ENCODE results near the gene SHISA9.

SHISA9 gene

DNA sequence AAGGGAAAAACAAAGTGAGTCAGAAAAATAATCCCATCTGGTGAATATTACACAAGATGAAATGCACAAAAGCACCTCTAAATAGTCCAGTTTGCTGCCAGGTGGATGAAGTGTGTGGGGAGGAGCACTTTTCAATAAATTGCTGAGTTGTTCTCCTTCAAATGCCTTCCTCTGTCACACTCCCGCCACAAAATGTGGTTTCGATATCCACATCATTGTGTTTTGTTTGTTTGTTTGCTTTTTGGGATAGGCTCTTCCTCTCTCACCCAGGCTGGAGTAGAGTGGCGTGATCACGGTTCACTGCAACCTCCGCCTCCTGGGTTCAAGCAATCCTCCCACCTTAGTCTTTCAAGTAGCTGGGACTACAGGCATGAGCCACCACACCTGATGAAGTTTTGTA lies 24.6 kb upstream of the SHISA9 start:
- no peak overlapping the region for H3K4me3 ChIP-seq (ENCODE audit: low read depth, low read length)
- no peak for DNase-seq (ENCODE audit: low read depth)
- no peak for TF ChIP-seq POLR2A (IDR thresholded peaks at IDR 0.05; ENCODE audit: extremely low read depth, insufficient read length)
- TF ChIP-seq, protein P1, sequence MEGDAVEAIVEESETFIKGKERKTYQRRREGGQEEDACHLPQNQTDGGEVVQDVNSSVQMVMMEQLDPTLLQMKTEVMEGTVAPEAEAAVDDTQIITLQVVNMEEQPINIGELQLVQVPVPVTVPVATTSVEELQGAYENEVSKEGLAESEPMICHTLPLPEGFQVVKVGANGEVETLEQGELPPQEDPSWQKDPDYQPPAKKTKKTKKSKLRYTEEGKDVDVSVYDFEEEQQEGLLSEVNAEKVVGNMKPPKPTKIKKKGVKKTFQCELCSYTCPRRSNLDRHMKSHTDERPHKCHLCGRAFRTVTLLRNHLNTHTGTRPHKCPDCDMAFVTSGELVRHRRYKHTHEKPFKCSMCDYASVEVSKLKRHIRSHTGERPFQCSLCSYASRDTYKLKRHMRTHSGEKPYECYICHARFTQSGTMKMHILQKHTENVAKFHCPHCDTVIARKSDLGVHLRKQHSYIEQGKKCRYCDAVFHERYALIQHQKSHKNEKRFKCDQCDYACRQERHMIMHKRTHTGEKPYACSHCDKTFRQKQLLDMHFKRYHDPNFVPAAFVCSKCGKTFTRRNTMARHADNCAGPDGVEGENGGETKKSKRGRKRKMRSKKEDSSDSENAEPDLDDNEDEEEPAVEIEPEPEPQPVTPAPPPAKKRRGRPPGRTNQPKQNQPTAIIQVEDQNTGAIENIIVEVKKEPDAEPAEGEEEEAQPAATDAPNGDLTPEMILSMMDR (IDR thresholded peaks at IDR 0.05; ENCODE audit: low read depth, low read length), result no peak
- TF ChIP-seq, protein P2, sequence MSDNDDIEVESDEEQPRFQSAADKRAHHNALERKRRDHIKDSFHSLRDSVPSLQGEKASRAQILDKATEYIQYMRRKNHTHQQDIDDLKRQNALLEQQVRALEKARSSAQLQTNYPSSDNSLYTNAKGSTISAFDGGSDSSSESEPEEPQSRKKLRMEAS (IDR thresholded peaks at IDR 0.05; ENCODE audit: low read depth, low read length), result no peak

DNA sequence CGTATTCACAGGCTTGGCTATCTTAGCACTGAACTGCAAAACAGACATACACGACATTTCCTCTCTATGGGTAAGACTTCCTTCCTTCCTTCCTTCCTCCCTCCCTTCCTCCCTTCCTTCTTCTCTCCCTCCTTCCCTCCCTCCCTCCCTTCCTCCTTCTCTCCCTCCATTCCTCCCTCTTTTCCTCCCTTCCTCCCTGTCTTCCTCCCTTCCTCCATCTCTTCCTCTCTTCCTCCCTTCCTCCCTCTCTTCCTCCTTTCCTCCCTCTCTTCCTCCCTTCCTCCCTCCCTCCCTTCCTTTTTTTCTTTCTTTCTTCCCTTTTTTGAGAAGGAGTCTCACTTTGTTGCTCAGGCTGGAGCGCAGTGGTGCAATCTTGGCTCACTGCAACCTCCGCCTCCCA lies 22.4 kb upstream of the SHISA9 start:
- TF ChIP-seq MYC (IDR thresholded peaks at IDR 0.05; ENCODE audit: low read depth, low read length) (no peak), POLR2A (IDR thresholded peaks at IDR 0.05; ENCODE audit: extremely low read depth, insufficient read length) (no peak)
- TF ChIP-seq, protein P2 (IDR thresholded peaks at IDR 0.05; ENCODE audit: low read depth, low read length), result no peak
- TF ChIP-seq, protein P1 (IDR thresholded peaks at IDR 0.05; ENCODE audit: low read depth, low read length), result no peak
- no peak overlapping the region for H3K4me3 ChIP-seq (ENCODE audit: low read depth, low read length)
- DNase-seq (ENCODE audit: low read depth), result no peak

DNA sequence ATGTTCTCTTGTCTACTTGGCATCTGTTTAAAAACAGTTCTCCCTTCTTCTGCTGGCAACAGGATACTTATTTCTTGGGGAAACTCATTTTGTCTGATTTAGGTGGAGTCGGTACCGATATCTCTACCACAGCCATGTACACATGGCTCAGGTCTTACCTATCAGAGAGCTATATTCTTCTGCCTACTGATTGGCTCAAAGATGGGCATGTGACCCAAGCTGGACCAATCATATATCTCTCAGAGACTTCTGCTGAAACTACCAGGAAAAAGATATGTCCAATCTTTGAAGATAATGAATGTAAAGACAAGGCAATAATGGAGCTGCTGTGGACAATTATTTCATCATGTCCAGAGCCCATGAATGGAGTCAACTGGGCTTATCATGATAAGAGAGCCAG lies 21.6 kb upstream of the SHISA9 start:
- TF ChIP-seq, protein P1 (IDR thresholded peaks at IDR 0.05; ENCODE audit: low read depth, low read length), result no peak
- H3K4me3 ChIP-seq (ENCODE audit: low read depth, low read length), result no peak overlapping the region
- DNase-seq (ENCODE audit: low read depth), result no peak

DNA sequence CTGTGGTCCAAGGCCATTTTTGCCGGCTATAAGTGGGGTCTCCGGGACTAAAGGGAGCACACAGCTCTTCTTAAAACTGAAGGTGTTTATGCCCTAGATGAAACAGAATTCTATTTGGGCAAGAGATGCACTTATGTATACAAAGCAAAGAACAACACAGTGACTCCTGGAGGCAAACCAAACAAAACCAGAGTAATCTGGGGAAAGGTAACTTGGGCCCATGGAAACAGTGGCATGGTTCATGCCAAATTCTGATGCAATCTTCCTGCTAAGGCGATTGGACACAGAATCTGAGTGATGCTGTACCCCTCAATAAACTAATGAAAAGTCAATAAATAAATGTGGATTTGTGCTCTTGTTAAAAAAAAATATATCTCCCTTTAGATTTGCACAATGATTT lies 20.2 kb upstream of the SHISA9 start:
- no peak for DNase-seq (ENCODE audit: low read depth)
- H3K4me3 ChIP-seq (ENCODE audit: low read depth, low read length), result no peak overlapping the region
- TF ChIP-seq MYC (IDR thresholded peaks at IDR 0.05; ENCODE audit: low read depth, low read length) (no peak), POLR2A (IDR thresholded peaks at IDR 0.05; ENCODE audit: extremely low read depth, insufficient read length) (no peak)
- TF ChIP-seq, protein P2 (IDR thresholded peaks at IDR 0.05; ENCODE audit: low read depth, low read length), result no peak
- TF ChIP-seq, protein P1 (IDR thresholded peaks at IDR 0.05; ENCODE audit: low read depth, low read length), result no peak

DNA sequence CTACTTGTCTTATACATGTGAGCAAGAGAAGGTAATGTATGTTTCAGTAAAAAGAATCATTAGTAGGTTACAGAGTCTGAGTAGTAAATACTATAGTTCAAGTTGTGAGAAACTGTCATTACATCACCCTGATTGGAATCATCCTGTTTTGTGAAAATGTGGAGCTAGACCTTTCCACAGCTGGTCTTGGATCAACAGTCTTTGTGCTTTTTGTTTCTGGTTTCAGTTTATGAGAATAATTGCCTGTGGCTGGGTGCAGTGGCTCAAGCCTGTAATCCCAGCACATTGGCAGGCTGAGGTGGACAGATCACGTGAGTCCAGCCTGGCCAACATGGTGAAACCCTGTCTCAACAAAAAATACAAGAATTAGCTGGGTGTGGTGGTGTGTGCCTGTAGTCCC lies 19.7 kb upstream of the SHISA9 start:
- no peak for DNase-seq (ENCODE audit: low read depth)
- TF ChIP-seq, protein P2 (IDR thresholded peaks at IDR 0.05; ENCODE audit: low read depth, low read length), result no peak
- TF ChIP-seq POLR2A (IDR thresholded peaks at IDR 0.05; ENCODE audit: extremely low read depth, insufficient read length) (no peak), MYC (IDR thresholded peaks at IDR 0.05; ENCODE audit: low read depth, low read length) (no peak)
- TF ChIP-seq, protein P1 (IDR thresholded peaks at IDR 0.05; ENCODE audit: low read depth, low read length), result no peak
- no peak overlapping the region for H3K4me3 ChIP-seq (ENCODE audit: low read depth, low read length)

DNA sequence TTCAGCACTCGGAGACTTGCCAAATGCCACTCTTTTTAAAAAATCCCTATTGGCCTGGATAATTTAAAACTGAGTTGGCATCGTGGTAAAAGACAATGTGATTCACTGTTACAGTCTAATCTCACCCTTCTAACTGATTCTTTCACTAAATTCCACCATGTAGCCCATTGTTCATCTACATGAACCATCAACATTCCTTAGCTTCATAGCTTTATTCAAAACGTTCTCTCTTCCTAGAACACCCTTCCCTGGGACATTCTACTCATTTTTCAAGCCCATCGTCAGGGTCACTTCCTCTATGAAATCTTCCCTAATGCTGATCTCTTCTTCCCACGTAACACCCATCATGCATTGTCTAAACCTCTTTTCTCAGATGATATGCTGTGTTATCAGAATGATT lies 15.7 kb upstream of the SHISA9 start:
- DNase-seq (ENCODE audit: low read depth), result no peak
- no peak overlapping the region for H3K4me3 ChIP-seq (ENCODE audit: low read depth, low read length)
- TF ChIP-seq MYC (IDR thresholded peaks at IDR 0.05; ENCODE audit: low read depth, low read length) (no peak), POLR2A (IDR thresholded peaks at IDR 0.05; ENCODE audit: extremely low read depth, insufficient read length) (no peak)
- TF ChIP-seq, protein P2 (IDR thresholded peaks at IDR 0.05; ENCODE audit: low read depth, low read length), result no peak
- TF ChIP-seq, protein P1 (IDR thresholded peaks at IDR 0.05; ENCODE audit: low read depth, low read length), result no peak

All from NB4 (cell line).